H1 (cell line): ENCODE results near the gene CSTF2T. TPM values are rescaled to one million over a fixed set of nuclear protein-coding genes. Genes with fewer than 3 reads are reported as not detected.

Experiments
- CTCF ChIA-PET: fragments of 300-600 bp; sonication (Branson Sonifier 250); formaldehyde crosslinking; loops from one replicate; lab custom pipeline; 2021; ENCODE audit not compliant: partially characterized antibody; lab: Charles Lee
- POLR2A ChIA-PET: fragments of 300-600 bp; sonication (Branson Sonifier 250); formaldehyde crosslinking; loops from one replicate; lab custom pipeline; 2021; ENCODE audit warnings: inconsistent platforms; ENCODE audit not compliant: partially characterized antibody; lab: Charles Lee
- DNase-seq, 2 experiments: peaks; one replicate each; pipeline versions ENCODE4 v3.0.0 to v3.0.0-alpha.2; 2010 to 2022; ENCODE audit warnings: low spot score in 2 of 2, low read depth in 1 of 2, mixed read lengths in 1 of 2
- FAIRE-seq: peaks from 2 replicates; lab custom pipeline; 2011; peaks lifted over from hg19 to GRCh38; lab: Jason Lieb, UNC
- H2AFZ ChIP-seq: 2 replicates; pipeline ENCODE4 v1.8.1; 2012; ENCODE audit warnings: low read length, inconsistent platforms
- H2AK5ac ChIP-seq: 2 replicates; pipeline ENCODE4 v1.6.1; 2013; ENCODE audit warnings: low read depth, low read length
- H2BK120ac ChIP-seq: replicated peaks from 2 replicates; pipeline ENCODE3; 2013; ENCODE audit warnings: low read depth, low read length, inconsistent platforms
- H2BK12ac ChIP-seq: 2 replicates; pipeline ENCODE4 v1.6.1; 2013; ENCODE audit warnings: low read depth, low read length
- H2BK15ac ChIP-seq: 2 replicates; pipeline ENCODE4 v1.6.1; 2013; ENCODE audit warnings: low read length
- H2BK20ac ChIP-seq: 2 replicates; pipeline ENCODE4 v1.6.1; 2013; ENCODE audit warnings: low read length
- H2BK5ac ChIP-seq: 2 replicates; pipeline ENCODE4 v1.6.1; 2013; ENCODE audit warnings: low read depth, low read length
- H3K14ac ChIP-seq: 2 replicates; pipeline ENCODE4 v1.6.1; 2013; ENCODE audit warnings: inconsistent platforms; ENCODE audit not compliant: insufficient read length
- H3K18ac ChIP-seq: 2 replicates; pipeline ENCODE4 v1.6.1; 2013; ENCODE audit warnings: low read length; ENCODE audit errors: extremely low read depth
- H3K23ac ChIP-seq: 2 replicates; pipeline ENCODE4 v1.6.1; 2013; ENCODE audit warnings: inconsistent platforms; ENCODE audit not compliant: insufficient read length
- H3K23me2 ChIP-seq: 2 replicates; pipeline ENCODE4 v1.6.1; 2013; ENCODE audit warnings: low read depth, low read length
- H3K27ac ChIP-seq: 2 replicates; pipeline ENCODE4 v1.6.1; 2011; ENCODE audit warnings: low read depth, low read length, inconsistent platforms
- H3K27me3 ChIP-seq, 4 experiments: replicated peaks in 1 of 4; 1 replicate in 1 of 4; 2 replicates in 3 of 4; pipeline versions ENCODE4 v1.6.1 to v1.8.1; 2011 to 2013; ENCODE audit warnings: low read length in 3 of 4, mild to moderate bottlenecking in 3 of 4, inconsistent platforms in 2 of 4, mixed read lengths in 2 of 4, moderate library complexity in 1 of 4; ENCODE audit not compliant: control insufficient read depth in 3 of 4, insufficient read depth in 3 of 4; ENCODE audit errors: extremely low read depth in 1 of 4
- H3K36me3 ChIP-seq, 4 experiments: 2 replicates each; pipeline versions ENCODE4 v1.6.1 to v1.8.1; 2011 to 2013; ENCODE audit warnings: mild to moderate bottlenecking in 4 of 4, low read length in 3 of 4, moderate library complexity in 2 of 4, control low read depth in 1 of 4, inconsistent platforms in 1 of 4; ENCODE audit not compliant: insufficient read depth in 4 of 4, control insufficient read depth in 2 of 4
- H3K4ac ChIP-seq: replicated peaks from 2 replicates; pipeline ENCODE3; 2013; ENCODE audit warnings: low read length, low read depth, mixed read lengths, inconsistent platforms; ENCODE audit not compliant: insufficient read length
- H3K4me1 ChIP-seq, 4 experiments: replicated peaks in 1 of 4; 1 replicate in 1 of 4; 2 replicates in 3 of 4; pipeline versions ENCODE4 v1.6.1 to v1.8.1; 2011 to 2013; ENCODE audit warnings: low read length in 3 of 4, inconsistent platforms in 2 of 4, mixed read lengths in 1 of 4; ENCODE audit not compliant: insufficient read depth in 4 of 4, control insufficient read depth in 3 of 4
- H3K4me2 ChIP-seq, 2 experiments: 2 replicates each; pipeline versions ENCODE4 v1.6.1 to v1.8.1; 2011 to 2013; ENCODE audit warnings: low read depth in 2 of 2, low read length in 2 of 2, control low read depth in 1 of 2, inconsistent platforms in 1 of 2, mild to moderate bottlenecking in 1 of 2; ENCODE audit not compliant: insufficient read depth in 1 of 2
- H3K4me3 ChIP-seq, 4 experiments: fragments of 200-600, 300-600 bp in 1 of 4; sonication (generic), shearing (Covaris generic), sonication (Bioruptor Twin) in 1 of 4; 2 replicates each; pipeline versions ENCODE4 v1.5.1 to v1.8.1; 2011 to 2016; ENCODE audit warnings: low read length in 4 of 4, low read depth in 3 of 4, control low read depth in 2 of 4, inconsistent platforms in 2 of 4, mild to moderate bottlenecking in 2 of 4, mixed read lengths in 1 of 4, moderate library complexity in 1 of 4; ENCODE audit not compliant: insufficient read depth in 2 of 4; ENCODE audit errors: extremely low read depth in 1 of 4
- H3K56ac ChIP-seq: replicated peaks from 2 replicates; pipeline ENCODE3; 2013; ENCODE audit warnings: low read depth, mild to moderate bottlenecking, mixed read lengths, low read length, inconsistent platforms; ENCODE audit not compliant: insufficient read length
- H3K79me1 ChIP-seq: 2 replicates; pipeline ENCODE4 v1.6.1; 2013; ENCODE audit warnings: low read depth, low read length, control low read depth
- H3K79me2 ChIP-seq, 2 experiments: 2 replicates each; pipeline versions ENCODE4 v1.6.1 to v1.8.1; 2012 to 2013; ENCODE audit warnings: low read length in 2 of 2, mild to moderate bottlenecking in 2 of 2, inconsistent platforms in 1 of 2; ENCODE audit not compliant: insufficient read depth in 2 of 2, control insufficient read depth in 1 of 2
- H3K9ac ChIP-seq, 4 experiments: replicated peaks in 1 of 4; 1 replicate in 1 of 4; 2 replicates in 3 of 4; pipeline versions ENCODE4 v1.6.1 to v1.8.1; 2011 to 2013; ENCODE audit warnings: low read depth in 3 of 4, low read length in 3 of 4, control low read depth in 2 of 4, mild to moderate bottlenecking in 2 of 4, moderate library complexity in 2 of 4, inconsistent platforms in 1 of 4; ENCODE audit errors: extremely low read depth in 1 of 4
- H3K9me3 ChIP-seq, 2 experiments: 2 replicates each; pipeline versions ENCODE4 v1.6.1 to v1.8.1; 2012 to 2013; ENCODE audit warnings: mild to moderate bottlenecking in 2 of 2, moderate library complexity in 2 of 2, control low read depth in 1 of 2, inconsistent platforms in 1 of 2, low read depth in 1 of 2, low read length in 1 of 2, mixed read lengths in 1 of 2; ENCODE audit not compliant: insufficient read depth in 2 of 2
- H4K20me1 ChIP-seq, 2 experiments: replicated peaks in 1 of 2; 2 replicates each; pipeline versions ENCODE3 to v1.8.1; 2011 to 2013; ENCODE audit warnings: inconsistent platforms in 2 of 2, low read length in 2 of 2, mild to moderate bottlenecking in 1 of 2; ENCODE audit not compliant: insufficient read depth in 2 of 2, control insufficient read depth in 1 of 2
- H4K5ac ChIP-seq: 2 replicates; pipeline ENCODE4 v1.6.1; 2013; ENCODE audit warnings: low read length, low read depth, mixed read lengths, inconsistent platforms; ENCODE audit not compliant: insufficient read length
- H4K8ac ChIP-seq: 2 replicates; pipeline ENCODE4 v1.8.0; 2013; ENCODE audit warnings: mild to moderate bottlenecking, moderate library complexity, low read length, inconsistent platforms; ENCODE audit not compliant: insufficient read depth; ENCODE audit errors: extremely low read depth
- H4K91ac ChIP-seq: replicated peaks from 2 replicates; pipeline ENCODE3; 2013; ENCODE audit warnings: low read length, mixed read lengths, inconsistent platforms; ENCODE audit not compliant: insufficient read length
- CBX5 ChIP-seq: fragments of 300-800, 300-1000 bp; sonication (generic); IDR thresholded peaks from 2 replicates; pipeline ENCODE4 v1.7.1; 2016; ENCODE audit warnings: antibody characterized with exemption, low read length, low read depth
- CHD2 ChIP-seq: IDR thresholded peaks from 2 replicates; pipeline ENCODE4 v1.6.1; 2012; ENCODE audit warnings: low read length, improper control_type of control experiment
- GTF2F1 ChIP-seq: IDR thresholded peaks from 2 replicates; pipeline ENCODE4 v1.6.1; 2012; ENCODE audit warnings: low read depth, low read length, improper control_type of control experiment, borderline replicate concordance
- HDAC2 ChIP-seq, 2 experiments: fragments of 300-600 bp in 1 of 2; sonication (generic) in 1 of 2; IDR thresholded peaks; 2 replicates each; pipeline ENCODE4 v1.6.1; 2011 to 2012; ENCODE audit warnings: low read depth in 2 of 2, low read length in 2 of 2, mild to moderate bottlenecking in 2 of 2, moderate library complexity in 2 of 2, borderline replicate concordance in 1 of 2, inconsistent platforms in 1 of 2
- JUN ChIP-seq: IDR thresholded peaks from 2 replicates; pipeline ENCODE4 v1.6.1; 2011; ENCODE audit warnings: low read depth, mild to moderate bottlenecking, improper control_type of control experiment, low read length
- POU5F1 ChIP-seq: IDR thresholded peaks from 2 replicates; pipeline ENCODE4 v1.6.1; 2011; ENCODE audit warnings: low read depth, mild to moderate bottlenecking, low read length, moderate library complexity
- SP1 ChIP-seq: IDR thresholded peaks from 2 replicates; pipeline ENCODE4 v1.6.1; 2011; ENCODE audit warnings: low read depth, low read length
- SP4 ChIP-seq: IDR thresholded peaks from 2 replicates; pipeline ENCODE4 v1.6.1; 2012; ENCODE audit warnings: low read length, inconsistent platforms
- TBP ChIP-seq: IDR thresholded peaks from 2 replicates; pipeline ENCODE4 v1.6.1; 2011; ENCODE audit warnings: low read depth, low read length, improper control_type of control experiment
- WGBS, 2 experiments: shearing (Covaris generic) in 1 of 2; methylation state at CpG; one replicate each; pipeline versions ENCODE4 v1.1.6 to v1.1.7; 2013 to 2015; ENCODE audit warnings: low lambda C conversion rate in 2 of 2, mixed read lengths in 2 of 2, inconsistent platforms in 1 of 2, low coverage in 1 of 2, missing lambda C conversion rate in 1 of 2; ENCODE audit not compliant: insufficient replicate concordance in 2 of 2, insufficient coverage in 1 of 2, insufficient read length in 1 of 2; ENCODE audit errors: extremely low coverage in 1 of 2, missing lambda C conversion rate in 1 of 2; 5-methylcytosine and 5-hydroxymethylcytosine counted together
- polyA plus RNA-seq, 7 experiments: library from polyadenylated mRNA; depleted of rRNA in 3 of 7; stranded (reverse) in 5 of 7; unstranded in 2 of 7; fragments of >200 nt in 5 of 7; fragments of 200-250 nt in 2 of 7; gene quantifications; 1 replicate in 5 of 7; 2 replicates in 1 of 7; 4 replicates in 1 of 7; pipeline versions ENCODE4 v1.2.1 to v1.2.3, GENCODE V29; 2011 to 2013; ENCODE audit warnings: missing spikeins in 2 of 7, mixed read lengths in 2 of 7
- total RNA-seq: library from RNA; stranded (reverse); fragmentation: NEBNext Ultra II Directional; extraction: Animal tissue kit (Norgen Biotek cat#: 25700); gene quantifications from 2 replicates; pipeline ENCODE4 v1.2.1, GENCODE V29; 2021

Gene CSTF2T
- total and polyA plus RNA-seq, 2 of the 8 experiments (the other 6 are each of a cell fraction or from before 2014, with no cell fraction given): 9.4 to 32.4 TPM

DNA sequence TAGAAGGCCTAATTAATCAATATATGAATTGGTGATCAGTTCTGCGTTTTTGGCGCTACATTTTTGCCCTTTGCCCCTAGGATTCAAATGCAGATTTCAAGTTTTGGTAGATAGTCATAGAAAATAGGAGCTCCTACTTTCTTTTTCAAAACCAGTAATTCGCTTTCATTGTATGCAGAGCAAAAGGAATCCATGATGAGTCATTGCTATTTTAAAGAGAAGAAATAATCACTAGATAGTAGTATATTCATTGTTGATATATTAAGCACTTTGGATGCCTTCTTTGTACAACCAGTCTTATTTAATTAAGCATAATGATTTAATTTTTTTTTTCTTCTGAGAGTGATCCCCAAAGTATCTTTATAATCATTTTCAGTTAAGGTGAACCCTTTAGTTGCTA, 50.3 kb downstream of the CSTF2T start:
- no peak for FAIRE-seq
- Histone ChIP-seq H2BK120ac (no peak overlapping the region), H3K23me2 (no peaks in the 10 kb centered on the region), H4K5ac (no peak overlapping the region), H3K23ac (no peak overlapping the region), H2AK5ac (no peak overlapping the region), H3K27ac (no peak overlapping the region), H3K79me1 (no peaks in the 10 kb centered on the region), H4K91ac (no peak overlapping the region), H3K4ac (no peak overlapping the region), H3K79me2 (no peaks in the 10 kb centered on the region), H3K56ac (no peak overlapping the region), H2BK15ac (no peak overlapping the region), H3K4me2 (no peak overlapping the region), H4K20me1 (no peaks in the 10 kb centered on the region), H2AFZ (no peak overlapping the region), H3K18ac (no peak overlapping the region), H2BK12ac (no peak overlapping the region), H3K27me3 (no peaks in the 10 kb centered on the region), H4K8ac (no peak overlapping the region), H2BK5ac (no peak overlapping the region), H3K14ac (no peak overlapping the region), H3K4me3 (no peak overlapping the region), H2BK20ac (no peak overlapping the region), H3K9ac (no peak overlapping the region), H3K9me3 (no peaks in the 10 kb centered on the region), H3K36me3 (no peaks in the 10 kb centered on the region), H3K4me1 (no peaks in the 10 kb centered on the region)
- POLR2A ChIA-PET: no interaction called here
- no peak for TF ChIP-seq CHD2
- no peak for TF ChIP-seq SP1
- TF ChIP-seq GTF2F1: no peak
- TF ChIP-seq TBP: no peak
- TF ChIP-seq HDAC2 (IDR thresholded peaks at IDR 0.05; ENCODE audit: borderline replicate concordance in 1 of 2, low read depth in 2 of 2, low read length in 2 of 2): no peak
- TF ChIP-seq SP4: no peak
- TF ChIP-seq POU5F1: no peak
- no peak for TF ChIP-seq JUN
- TF ChIP-seq CBX5: no peak
- WGBS, 2 experiments: 85% methylated on average over 3 of the region's 3 CpGs; no CpG with 5 or more reads in 1 of the 2 experiments
- no peak for DNase-seq
- CTCF ChIA-PET: no interaction called here
